ENCODE measurements around the gene GHITM. TPM values are rescaled to one million over a fixed set of nuclear protein-coding genes. Genes with fewer than 3 reads are reported as not detected.
A peak's percentile ranks its signal among the peaks of the same experiment; 100 is the strongest.

GHITM gene, protein sequence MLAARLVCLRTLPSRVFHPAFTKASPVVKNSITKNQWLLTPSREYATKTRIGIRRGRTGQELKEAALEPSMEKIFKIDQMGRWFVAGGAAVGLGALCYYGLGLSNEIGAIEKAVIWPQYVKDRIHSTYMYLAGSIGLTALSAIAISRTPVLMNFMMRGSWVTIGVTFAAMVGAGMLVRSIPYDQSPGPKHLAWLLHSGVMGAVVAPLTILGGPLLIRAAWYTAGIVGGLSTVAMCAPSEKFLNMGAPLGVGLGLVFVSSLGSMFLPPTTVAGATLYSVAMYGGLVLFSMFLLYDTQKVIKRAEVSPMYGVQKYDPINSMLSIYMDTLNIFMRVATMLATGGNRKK
- polyA plus RNA-seq (2011; rRNA removed), result 204 and 256 TPM in 2 replicates
- 65.9 and 89.9 TPM in 2 replicates for polyA minus RNA-seq (2011; rRNA and poly(A)+ RNA removed)

- Histone ChIP-seq H3K27me3 (ENCODE audit: control insufficient read depth, insufficient read depth, low read length) (no peaks in the 10 kb centered on the region), H3K4me3 (ENCODE audit: low read depth, low read length) (peak within 1 kb of the TSS; percentile 91), H3K36me3 (ENCODE audit: control insufficient read depth, insufficient read depth, low read length) (no peaks in the 10 kb centered on the region; the same call in 1 of the 2 replicates)
- ChIA-PET POLR2A (interaction anchor here (0.6 kb wide), 1 partner anchor 8 kb away, joined by 3 read pairs; no protein-coding TSS in a partner anchor), CTCF (interaction anchor here (0.6 to 4.4 kb wide), 3 partner anchors 9 to 926 kb away, joined by 3 to 21 read pairs (median 3); no protein-coding TSS in a partner anchor)
- peak; percentile 92 for DNase-seq (ENCODE audit: low read depth)
- TF ChIP-seq, protein P1, sequence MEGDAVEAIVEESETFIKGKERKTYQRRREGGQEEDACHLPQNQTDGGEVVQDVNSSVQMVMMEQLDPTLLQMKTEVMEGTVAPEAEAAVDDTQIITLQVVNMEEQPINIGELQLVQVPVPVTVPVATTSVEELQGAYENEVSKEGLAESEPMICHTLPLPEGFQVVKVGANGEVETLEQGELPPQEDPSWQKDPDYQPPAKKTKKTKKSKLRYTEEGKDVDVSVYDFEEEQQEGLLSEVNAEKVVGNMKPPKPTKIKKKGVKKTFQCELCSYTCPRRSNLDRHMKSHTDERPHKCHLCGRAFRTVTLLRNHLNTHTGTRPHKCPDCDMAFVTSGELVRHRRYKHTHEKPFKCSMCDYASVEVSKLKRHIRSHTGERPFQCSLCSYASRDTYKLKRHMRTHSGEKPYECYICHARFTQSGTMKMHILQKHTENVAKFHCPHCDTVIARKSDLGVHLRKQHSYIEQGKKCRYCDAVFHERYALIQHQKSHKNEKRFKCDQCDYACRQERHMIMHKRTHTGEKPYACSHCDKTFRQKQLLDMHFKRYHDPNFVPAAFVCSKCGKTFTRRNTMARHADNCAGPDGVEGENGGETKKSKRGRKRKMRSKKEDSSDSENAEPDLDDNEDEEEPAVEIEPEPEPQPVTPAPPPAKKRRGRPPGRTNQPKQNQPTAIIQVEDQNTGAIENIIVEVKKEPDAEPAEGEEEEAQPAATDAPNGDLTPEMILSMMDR (IDR thresholded peaks at IDR 0.05; ENCODE audit: insufficient read depth, low read depth, low read length), result peak; percentile 54
Observed at GRCh38 chr10:84139126-84140035, at the start of gene GHITM. Gene GHITM (plus strand): TSS chr10:84139509. CDS start chr10:84141501, 1,992 bp downstream.

DNA sequence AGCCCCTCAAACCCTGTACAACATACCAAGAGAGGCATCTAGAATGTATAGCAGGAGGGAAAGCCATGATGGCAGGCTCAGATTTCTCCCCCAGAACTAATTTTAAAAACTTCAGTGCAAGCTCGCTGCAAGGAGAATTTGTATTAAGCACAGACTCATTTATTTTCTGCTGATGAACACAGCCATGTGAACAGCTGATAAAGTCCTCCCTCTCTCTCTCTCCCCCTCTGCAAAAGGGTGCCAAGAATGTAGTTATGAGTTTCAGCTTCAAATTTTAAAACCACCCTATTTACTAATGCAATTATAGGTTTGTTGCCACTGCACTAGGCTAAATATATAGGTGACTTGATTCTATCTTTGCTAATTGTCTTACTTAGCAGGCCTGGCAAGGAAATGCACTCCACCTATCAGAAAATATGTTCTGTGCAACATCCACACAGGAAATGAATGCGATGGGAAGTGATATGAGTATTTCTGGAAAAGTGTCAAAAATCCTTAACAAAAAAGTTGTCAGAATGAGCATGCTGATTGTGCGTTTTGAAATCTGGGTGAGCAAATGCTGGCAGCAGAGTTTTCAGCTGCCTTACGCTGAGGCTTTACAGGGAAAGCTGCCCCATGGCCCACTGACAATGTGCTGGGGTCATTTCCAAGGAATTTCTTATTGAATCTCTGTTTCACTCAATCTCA is 43.4 kb upstream of the GHITM start:
- POLR2A ChIA-PET, result no interaction called here
- CTCF ChIA-PET, result interaction anchor here (0.6 to 4.4 kb wide), 4 partner anchors 21 to 68 kb away, joined by 3 to 33 read pairs (median 3); no protein-coding TSS in a partner anchor
- TF ChIP-seq, protein P1 (IDR thresholded peaks at IDR 0.05; ENCODE audit: insufficient read depth, low read depth, low read length), result no peak
- no peaks in the 10 kb centered on the region for H3K36me3 ChIP-seq (ENCODE audit: control insufficient read depth, insufficient read depth, low read length)
- no peak for DNase-seq (ENCODE audit: low read depth)
- H3K4me3 ChIP-seq (ENCODE audit: low read depth, low read length), result no peak overlapping the region
- H3K27me3 ChIP-seq (ENCODE audit: control insufficient read depth, insufficient read depth, low read length), result no peaks in the 10 kb centered on the region

- CTCF ChIA-PET, result interaction anchor here (0.7 to 4.4 kb wide), 10 partner anchors 9 to 1304 kb away, joined by 3 to 33 read pairs (median 4); no protein-coding TSS in a partner anchor
- no peak for DNase-seq (ENCODE audit: low read depth)
- Histone ChIP-seq H3K4me3 (ENCODE audit: low read depth, low read length) (no peak overlapping the region), H3K27me3 (ENCODE audit: control insufficient read depth, insufficient read depth, low read length) (no peaks in the 10 kb centered on the region), H3K36me3 (ENCODE audit: control insufficient read depth, insufficient read depth, low read length) (no peaks in the 10 kb centered on the region)
- TF ChIP-seq, protein P1 (IDR thresholded peaks at IDR 0.05; ENCODE audit: insufficient read depth, low read depth, low read length), result peak; percentile 64
- POLR2A ChIA-PET, result no interaction called here
Observed at GRCh38 chr10:84097787-84098353, 41.4 kb upstream of the GHITM start.

DNA sequence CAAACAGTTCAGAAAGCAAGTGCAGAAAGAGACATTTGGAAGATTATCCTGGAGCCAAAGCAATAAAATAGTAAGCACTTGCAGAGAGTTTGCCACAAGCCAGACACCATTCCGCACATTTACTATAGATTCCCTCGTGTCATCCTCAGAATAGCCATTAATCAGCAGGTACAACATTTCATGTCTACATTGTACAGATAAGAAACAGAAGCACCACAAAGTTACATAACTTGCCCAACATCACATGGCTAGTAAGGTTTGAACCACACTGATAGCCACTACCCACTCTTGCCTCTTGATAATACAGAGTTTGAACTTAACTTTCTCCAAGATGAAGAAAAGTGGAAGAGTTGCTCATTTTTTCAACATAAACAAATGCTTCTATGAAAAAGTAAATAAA is 40.6 kb upstream of the GHITM start:
- CTCF ChIA-PET, result interaction anchor here (1.4 to 4.4 kb wide), 4 partner anchors 10 to 40 kb away, joined by 4 to 33 read pairs (median 8); no protein-coding TSS in a partner anchor
- Histone ChIP-seq H3K36me3 (ENCODE audit: control insufficient read depth, insufficient read depth, low read length) (no peaks in the 10 kb centered on the region), H3K4me3 (ENCODE audit: low read depth, low read length) (no peak overlapping the region), H3K27me3 (ENCODE audit: control insufficient read depth, insufficient read depth, low read length) (no peaks in the 10 kb centered on the region)
- no peak for DNase-seq (ENCODE audit: low read depth)
- TF ChIP-seq, protein P1 (IDR thresholded peaks at IDR 0.05; ENCODE audit: insufficient read depth, low read depth, low read length), result no peak
- POLR2A ChIA-PET, result no interaction called here
